Epidermal melanocyte (primary cell): ENCODE results near the gene PDGFRB.

Experiments used
- DNase-seq: peaks from one replicate; pipeline ENCODE4 v3.0.0; 2011; ENCODE audit warnings: low spot score; ENCODE audit not compliant: insufficient read length

Gene PDGFRB

DNA sequence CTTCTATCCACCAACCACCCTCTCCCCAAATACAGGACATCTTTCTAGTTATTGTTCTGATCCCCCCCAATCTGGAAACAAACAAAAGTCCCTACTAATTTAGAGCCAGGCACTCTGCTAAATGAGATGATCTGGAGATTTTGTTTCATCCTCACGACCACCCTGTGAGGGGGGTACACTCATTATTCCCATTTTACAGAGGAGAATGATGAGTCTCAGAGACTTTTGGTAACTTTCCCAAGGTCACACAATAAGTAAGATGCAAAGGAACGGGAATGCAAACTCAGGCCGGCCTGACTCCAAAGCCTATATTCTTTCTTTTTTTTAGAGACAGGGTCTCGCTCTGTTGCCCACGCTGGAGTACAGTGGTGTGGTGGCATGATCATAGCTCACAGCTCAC lies 9.4 kb downstream of the PDGFRB start:
- DNase-seq = no peak

DNA sequence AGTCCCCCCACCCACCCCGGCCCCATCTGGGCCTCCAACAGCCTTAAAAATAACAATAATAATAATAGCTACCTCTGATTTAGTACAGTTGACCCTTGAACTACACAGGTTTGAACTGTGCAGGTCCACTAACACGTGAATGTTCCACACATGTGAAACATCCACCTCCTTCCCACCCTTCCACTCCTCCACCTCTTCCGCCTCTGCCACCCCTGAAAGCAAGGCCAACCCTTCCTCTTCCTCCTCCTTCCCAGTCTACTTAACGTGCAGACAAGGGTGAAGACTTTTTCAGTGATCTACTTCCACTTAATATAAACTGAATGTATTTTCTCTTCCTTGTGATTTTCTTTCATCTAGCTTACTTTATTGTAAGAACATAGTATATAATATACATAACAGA lies 10.8 kb downstream of the PDGFRB start:
- DNase-seq = no peak

DNA sequence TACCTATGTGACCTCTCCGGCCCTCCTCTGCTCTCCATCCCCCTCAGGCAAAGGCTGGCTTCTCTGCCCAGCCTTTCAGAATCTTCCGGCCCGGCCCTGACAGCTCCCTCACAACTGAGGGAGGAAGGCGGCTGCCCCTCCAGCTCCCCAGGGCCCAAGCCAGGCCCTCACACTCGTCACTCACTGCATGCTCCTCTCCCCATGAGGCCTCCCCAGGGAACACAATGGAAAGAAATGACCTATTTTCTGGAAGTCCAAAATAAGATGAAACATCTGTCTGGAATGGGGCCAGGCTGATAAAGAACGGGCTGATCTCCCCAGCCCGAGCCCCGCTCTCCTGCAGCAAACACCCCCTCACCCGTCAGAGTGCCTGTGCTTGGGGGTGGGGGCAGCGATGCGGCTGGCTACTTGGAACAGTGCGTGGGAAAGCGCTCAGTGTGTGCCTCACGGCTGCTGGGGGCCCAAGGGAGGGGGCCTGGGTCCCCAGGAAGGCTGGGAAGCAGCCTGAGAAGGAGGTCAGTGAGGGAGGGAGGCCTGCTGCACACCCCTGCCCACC lies 11.3 kb downstream of the PDGFRB start:
- DNase-seq = no peak

DNA sequence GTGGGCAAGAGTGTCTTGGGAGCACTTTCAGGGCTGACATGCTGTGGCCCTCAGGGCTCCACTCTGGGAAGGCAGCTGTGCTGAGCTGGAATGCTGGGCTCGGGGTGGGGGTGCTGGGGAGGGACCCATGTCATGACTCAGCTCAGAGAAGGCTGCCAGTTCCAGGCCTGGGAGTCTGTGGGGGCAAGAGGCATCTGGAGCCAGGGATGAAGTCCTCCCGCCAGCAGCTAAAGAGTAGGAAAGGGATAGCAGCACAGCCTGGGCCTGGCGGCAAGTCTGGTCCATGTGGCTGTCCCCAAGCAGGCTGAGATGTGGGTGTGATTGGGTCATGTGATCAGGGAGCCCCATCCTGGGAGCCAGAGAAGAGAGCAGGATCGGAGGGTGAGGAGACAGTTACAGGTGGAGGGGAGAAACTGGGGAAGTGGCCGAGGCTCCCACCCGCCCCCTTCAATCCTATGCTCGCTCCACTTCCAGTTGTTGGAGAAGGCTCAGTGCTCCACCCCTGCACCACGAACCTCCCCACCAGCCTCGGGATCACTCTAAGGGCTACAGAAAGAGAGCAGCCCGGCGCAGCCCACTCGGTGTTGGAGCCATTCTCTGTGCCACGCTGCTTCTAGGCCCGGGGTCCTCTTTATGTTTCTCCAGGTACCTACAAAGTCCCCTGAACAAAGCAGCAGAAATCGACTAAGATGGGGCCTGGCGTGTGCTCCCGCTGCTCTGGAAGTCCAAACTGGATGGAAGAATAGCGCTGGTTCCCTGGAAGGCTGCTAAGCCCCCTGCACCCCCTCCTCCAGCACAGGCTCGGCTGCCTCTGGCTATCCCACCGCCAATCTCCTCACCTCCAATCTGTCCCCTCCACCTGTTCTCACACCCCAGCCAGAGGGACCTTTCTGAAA lies 12.0 kb downstream of the PDGFRB start:
- DNase-seq = no peak

DNA sequence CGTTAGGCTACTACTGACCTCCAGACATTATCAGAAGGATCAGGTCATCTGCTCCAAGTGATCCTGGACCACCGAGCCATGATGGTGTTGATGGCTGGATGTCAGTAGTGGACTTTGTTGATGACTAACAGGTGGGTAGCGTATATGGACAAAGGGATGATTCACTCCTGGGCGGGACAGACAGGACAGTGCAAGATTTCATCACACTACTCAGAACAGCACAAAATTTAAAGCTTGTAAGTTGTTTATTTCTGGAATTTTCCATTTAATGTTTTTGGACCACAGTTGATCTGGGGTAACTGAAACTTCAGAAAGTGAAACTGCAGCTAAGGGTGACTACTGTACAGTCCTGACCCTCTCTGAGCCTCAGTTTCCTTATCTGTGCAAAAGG lies 12.7 kb downstream of the PDGFRB start:
- no peak for DNase-seq

DNA sequence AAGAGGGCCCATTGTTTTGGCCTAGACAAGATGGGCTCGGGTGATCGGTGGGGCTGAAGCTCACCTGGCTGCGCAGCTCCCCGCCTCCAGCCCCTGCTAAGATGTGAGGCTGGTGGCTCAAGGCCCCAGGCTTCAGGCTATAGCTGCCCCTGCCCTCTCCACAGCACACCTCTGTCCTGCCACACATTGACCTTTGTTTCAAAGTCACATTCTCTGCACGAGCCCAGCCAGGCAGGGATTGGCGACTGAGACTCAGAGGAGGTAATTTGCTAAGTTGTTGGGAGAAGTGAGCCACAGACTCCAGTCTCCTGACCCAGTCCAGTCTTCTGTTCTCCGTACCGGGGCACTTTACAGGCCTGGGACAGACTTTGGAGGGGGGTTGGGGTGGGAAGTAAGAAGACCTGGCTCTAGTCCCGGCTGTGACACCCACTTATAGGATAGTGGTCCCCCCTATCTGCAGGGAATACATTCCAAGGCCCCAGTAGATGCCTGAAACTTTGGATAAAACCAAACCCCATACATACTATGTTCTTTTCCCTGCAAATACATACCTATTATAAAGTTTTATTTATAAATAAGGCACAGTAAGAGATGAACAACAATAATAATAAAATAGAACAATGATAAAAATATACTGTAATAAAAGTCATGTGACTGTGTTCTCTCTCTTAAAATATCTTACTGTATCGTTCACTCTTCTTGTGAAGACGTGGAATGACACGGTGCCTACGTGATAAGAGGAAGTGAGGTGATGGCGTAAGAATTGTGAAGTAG lies 13.3 kb downstream of the PDGFRB start:
- no peak for DNase-seq

DNA sequence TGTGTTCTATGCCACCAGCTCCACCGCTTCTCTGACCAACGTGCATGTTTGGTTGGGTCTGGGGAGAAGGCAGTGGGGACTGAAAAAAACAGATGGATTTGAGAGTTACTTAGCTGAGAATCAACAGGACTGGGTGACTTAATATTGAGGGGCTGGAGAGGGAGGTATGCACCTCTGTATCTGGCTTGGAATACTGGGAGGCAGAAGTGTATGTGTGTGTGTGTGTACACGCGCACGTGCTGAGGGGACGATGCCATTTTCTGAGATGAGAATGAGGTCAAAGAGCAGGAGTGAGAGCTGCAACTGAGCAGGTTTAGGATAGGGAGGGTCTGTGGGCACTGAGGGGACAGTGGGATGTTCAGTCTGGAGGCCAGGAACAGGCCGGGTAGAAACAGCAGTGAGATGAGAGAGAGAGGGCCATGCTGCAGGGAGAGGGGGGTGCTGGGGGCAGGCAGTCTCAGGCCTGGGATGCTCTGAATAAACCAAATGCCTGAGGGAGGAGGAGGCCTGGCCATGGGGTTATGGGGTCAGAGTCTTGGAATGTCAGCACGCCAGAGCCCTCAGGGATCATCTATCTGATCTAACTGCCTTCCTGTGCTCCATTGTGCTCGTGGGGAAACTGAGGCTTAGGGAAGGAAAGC lies 14.0 kb downstream of the PDGFRB start:
- DNase-seq = no peak

DNA sequence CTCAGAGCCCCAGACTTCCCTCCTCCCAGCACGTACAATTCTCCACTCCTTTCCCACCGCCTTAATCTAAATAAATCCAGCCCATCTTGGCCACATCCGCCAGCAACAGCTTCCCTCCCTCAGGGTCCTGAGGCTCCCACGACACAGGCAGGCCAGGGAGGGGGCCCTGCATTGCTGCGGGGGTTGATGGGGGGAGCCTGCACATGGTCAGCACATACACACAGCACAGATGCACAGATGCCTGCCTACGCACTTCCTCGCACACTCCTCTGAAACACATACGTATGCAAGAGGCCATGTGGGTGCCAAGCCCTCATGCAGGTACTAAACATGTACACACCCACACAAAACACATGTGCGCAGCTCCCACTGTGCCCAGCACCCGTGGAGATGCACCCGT lies 14.8 kb downstream of the PDGFRB start:
- DNase-seq = no peak

DNA sequence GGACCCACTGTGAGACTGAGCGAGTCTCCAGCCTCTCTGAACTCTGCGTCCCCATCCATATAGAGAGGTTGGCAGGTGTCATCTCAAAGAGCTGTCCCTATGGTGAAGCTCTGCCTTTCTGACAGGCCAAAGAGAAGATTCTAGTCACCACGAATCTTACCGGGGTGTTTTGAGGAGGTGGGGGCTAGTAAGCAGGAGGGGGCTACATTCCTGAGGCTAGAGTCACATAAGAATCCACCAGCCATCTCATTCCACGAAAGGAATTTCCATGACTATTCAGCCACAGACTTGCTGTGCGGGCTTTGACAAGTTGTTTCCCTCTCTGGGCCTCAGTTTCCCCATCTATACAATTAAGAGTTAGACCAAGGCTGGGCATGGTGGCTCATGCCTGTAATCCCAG lies 16.3 kb downstream of the PDGFRB start:
- no peak for DNase-seq

DNA sequence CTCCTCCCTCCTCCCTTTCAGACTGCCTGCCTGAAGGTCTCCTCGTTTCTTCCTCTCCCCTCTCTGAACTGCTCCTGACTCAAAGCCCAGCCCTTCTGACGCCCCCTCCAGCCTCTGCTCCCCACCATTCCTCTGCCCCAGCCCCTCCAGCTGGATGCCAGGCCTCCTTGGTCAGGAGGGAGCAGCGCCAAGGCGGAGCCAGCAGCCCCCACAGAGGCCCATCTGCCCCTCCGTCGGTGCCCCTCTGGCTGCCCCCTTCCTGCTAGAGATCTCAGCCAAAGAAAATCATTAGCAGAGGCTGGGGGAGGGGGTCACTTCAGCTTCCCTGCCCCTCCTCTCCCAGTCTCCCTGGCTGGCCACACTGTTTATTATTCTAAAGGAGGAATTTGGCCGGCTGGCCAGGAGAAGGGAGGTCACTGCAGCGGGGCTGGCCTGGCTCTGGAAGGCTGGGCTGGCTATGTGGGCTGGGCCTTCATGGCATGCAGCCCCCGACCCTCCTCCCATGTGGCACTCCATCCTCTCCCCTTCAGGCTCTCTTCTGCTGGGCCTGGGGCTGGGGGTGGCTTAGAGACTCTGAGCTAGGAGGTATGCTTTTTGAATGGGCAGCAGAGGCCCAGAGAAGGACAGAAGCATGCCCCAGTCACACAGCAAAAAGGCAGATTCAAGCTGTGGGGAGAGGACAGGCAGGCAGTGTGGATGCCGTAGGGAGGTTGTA lies 16.9 kb downstream of the PDGFRB start:
- no peak for DNase-seq

DNA sequence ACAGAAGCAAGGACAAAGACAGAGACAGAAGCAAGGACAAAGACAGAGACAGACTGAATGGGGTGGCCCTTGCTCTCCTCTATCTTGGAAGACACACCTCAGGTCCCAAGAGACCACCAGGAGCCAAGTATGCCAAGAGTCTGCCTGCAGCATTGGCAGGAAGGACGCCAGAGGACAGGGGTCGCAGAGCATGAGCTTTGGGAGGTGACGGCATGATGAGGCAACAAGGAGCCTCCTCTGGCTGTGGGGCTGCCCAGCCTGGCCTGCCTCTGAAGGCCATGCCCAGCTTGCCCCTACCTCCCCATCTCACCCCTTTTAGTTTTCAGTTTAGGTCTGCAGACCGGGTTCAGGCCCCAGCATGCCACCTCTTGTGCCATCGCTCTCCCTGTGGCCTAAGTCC lies 17.6 kb downstream of the PDGFRB start:
- no peak for DNase-seq

DNA sequence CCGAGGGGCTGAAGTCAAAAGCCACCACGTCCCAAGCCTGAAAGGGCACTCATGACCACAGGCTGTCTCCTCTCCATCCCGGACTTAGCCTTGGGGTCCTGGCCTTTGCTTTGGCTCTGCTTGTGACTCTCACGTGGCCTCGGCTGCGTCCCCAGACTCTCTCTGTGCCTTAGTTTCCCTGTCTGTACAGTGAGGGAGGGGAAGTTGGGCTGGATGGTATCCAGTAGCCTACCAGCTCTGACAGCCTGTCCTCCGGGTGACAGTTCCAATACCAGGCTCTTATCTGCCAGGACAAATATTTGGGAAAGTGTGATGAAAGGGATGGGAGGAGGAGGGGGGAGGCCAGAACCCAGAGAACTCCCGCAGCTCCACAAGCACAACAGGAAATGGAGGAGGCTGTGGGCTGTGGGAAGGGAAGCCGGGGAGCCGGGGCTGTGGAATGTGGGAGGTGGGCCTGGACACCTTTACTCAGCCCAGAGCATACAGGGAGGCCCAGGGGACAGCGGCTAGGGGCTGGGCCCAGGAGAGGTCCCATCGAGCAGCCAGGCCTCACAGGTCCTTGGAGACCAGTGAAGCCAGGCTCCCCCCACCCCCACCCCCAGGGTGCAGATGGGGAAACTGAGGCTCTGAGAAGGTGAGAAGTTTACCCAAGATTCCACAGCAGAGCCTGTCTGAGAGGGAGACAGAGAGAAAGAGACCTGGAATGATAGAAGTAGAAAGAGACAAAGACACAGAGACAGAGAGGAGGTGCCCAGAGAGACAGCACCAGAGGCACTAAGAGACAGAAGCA lies 18.3 kb downstream of the PDGFRB start:
- no peak for DNase-seq

DNA sequence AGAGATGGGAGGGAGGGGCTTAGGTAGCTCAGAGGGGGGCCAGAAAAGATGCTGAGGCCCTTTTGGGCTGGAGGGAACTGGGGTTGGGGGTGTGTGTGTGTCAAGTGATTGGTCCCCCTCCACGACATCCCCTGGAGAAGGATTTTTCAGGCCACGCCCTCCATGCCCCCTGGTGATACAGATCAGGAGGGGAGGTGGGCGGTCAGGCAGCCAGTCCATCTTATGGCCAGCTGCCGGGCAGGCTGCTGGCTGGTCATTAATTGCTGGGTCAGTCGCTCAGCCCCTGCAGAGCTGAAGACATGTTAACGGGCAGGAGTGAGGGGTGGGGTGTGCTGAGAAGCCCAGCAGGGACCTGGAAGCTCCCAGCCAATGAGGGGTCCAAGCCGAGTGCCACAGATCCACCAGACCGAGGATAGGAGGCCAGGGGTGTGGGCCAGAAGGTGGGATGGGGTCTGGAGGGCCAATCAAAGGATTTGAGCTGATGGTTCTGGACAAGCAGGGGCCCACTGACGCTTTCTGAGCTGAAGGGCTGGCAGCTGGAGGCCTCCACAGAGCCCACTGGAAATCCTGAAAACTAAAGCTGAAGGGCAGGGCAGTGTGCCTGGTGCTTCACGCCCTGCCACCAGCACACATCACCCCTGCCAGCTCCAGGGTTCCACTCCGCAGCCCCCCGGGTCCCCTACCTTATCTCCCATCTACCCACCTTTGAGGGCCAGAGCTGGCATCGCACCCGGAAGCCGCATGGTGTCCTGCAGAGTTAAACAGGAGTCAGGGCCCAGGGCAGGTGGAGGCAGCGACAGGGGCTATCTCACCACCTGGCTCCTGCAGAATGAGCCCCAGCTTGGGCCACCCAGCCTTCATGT lies 19.1 kb downstream of the PDGFRB start:
- DNase-seq = no peak

DNA sequence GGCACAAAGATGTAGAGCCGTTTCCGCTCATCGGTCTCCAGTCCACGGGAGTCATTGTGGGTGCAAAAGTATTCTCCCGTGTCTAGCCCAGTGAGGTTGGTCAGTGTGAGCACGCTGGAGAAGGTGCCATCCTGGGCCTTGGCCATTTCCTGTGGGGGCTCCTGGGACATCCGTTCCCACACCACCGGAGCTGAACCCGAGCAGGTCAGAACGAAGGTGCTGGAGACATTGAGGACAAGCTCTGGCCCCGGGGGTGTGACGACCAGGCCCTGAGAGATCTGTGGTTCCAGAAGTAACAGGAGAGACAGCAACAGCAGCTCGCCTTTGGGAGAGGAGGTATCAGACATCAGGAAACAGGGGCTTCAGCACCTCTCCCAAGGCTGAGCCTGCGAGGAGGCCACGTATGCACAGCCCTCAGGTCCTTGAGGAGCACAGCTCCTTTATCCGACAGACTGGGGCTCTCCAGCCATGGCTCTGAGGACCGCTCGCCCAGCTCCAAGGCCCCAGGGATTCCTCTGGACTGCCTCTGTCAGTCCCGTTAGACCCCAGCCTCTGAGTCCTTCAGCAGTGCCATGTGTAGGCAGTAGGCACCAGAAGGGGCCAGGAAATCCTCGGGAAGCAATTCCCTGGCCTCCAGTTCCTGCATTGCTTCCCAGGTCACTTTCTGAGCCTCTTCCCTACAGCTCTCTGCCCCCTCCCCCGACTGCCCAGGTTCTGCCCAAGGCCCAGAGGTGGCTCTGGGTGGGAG lies 19.9 kb downstream of the PDGFRB start:
- DNase-seq = no peak

DNA sequence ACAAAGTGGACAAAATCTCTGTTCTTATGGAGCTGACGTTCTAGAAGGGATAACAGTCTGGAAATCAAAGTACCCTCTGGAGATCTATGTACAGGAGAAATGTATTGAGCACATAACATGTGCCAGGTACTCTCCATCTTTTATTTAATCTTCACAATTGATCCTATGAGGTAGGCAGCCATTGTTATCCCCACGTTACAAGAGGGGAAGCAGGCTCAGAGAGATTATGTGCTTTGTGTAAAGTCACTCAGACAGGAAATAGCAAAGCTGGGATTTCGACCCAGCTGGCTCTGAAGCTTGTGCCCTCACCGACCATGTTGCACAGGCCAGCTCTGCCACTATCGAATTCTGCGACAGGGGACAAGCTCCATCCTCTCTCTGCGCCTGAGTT lies 21.5 kb downstream of the PDGFRB start:
- no peak for DNase-seq

DNA sequence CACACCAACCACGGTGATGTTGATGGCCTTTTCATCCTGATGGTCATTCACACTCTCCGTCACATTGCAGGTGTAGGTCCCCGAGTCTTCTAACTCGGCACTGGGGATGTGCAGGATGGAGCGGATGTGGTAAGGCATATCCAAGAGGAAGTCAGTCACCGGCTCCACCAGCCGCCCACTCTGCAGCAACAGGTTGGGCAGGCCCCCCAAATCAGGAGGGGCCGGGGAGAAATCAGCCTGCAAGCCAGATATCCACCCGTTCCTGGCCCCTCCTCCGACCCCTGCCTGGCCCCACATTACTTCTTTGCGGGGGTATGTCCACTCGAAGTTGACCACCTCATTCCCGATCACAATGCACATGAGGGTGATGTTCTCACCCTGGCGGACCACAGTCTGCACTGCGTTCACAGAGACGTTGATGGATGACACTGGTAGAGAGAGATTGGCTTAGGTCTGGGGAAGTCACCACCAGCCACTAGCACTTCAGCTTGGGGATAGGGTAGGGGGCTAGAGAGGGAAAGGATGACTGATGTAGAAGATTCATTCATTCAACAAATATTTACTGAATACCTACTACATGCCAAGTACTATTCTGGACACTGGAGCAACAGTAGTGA lies 22.0 kb downstream of the PDGFRB start:
- DNase-seq = no peak

DNA sequence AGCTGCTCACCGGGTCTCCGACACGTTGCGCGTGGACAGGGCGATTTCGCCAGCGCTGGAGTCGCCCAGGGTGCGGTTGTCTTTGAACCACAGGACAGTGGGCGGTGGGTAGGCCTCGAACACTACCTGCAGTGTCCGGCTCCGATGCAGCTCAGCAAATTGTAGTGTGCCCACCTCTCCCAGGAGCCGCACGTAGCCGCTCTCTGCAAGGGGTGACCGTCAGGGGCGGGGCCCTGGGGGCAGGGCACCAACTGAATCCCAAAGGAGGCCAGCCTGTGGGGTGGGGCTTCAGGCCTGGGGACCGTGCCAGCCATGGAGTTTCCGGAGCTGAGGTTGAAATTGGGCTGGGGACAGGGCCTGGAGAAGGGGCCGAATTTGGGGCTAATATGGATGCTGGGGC lies 22.9 kb downstream of the PDGFRB start:
- DNase-seq = no peak

DNA sequence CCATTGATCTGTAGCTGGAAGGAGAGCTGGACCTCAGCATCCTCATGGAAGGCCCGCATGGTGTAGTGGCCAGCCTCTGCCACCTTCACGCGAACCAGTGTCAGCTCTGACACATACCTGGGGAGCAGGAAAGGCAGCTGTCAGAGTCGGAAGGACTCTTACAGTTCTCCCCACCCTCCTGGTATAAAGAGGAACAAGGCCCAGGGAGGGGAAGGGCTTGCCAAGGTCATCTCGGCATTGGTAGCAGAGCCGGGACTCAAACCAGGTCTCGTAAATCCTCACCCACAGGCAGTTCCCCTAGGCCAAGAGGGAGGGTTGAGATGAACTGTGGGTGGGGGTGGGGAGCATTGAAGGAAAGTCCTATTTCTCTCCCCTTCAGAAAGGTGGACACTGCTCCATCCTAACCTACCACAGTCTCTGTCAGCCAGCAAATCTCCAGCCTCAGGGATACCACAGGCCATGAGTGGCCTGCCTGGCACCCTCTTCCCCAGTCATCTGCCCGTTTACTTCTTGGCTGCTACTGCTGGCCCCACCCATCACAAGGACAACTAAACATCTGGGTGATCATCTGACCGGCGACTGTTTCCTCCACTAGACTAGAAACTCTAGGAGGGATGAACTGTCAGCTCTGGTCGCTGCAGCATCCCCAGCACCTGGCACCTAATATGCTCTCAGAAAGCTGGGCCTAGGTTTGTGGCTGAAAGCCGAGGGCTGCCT lies 23.5 kb downstream of the PDGFRB start:
- DNase-seq = no peak
